Left ventricle myocardium inferior (tissue), 1 donor: ENCODE results near the gene RNU6-7. TPM values are rescaled to one million over a fixed set of nuclear protein-coding genes. Genes with fewer than 3 reads are reported as not detected.

ENCODE experiments used
- DNase-seq: peaks from one replicate; pipeline ENCODE4 v3.0.0-alpha.2; 2020
- H3K27ac ChIP-seq: fragments of 200-600 bp; replicated peaks from 2 replicates; pipeline ENCODE4 v1.8.0; 2021
- H3K27me3 ChIP-seq: fragments of 200-600 bp; 2 replicates; pipeline ENCODE4 v1.8.0; 2021; ENCODE audit warnings: low read depth
- H3K36me3 ChIP-seq: fragments of 200-600 bp; 2 replicates; pipeline ENCODE4 v1.8.0; 2021
- H3K4me1 ChIP-seq: fragments of 200-600 bp; 2 replicates; pipeline ENCODE4 v1.8.0; 2021
- H3K4me3 ChIP-seq: fragments of 200-600 bp; 2 replicates; pipeline ENCODE4 v1.8.0; 2021; ENCODE audit warnings: mild to moderate bottlenecking, moderate library complexity
- H3K9me3 ChIP-seq: fragments of 200-600 bp; replicated peaks from 2 replicates; pipeline ENCODE4 v1.8.0; 2021
- CTCF ChIP-seq: fragments of 200-600 bp; IDR thresholded peaks from 2 replicates; pipeline ENCODE4 v1.8.0; 2021; ENCODE audit warnings: antibody characterized with exemption, mild to moderate bottlenecking, borderline replicate concordance
- intact Hi-C: fragments of 100-400 bp; cut with micrococcal nuclease; formaldehyde crosslinking; loops from one replicate; pipeline ENCODE4 v1.11.0; 2022
- total RNA-seq: library from RNA; stranded (reverse); fragmentation: NEBNext Ultra II Directional; extraction: Animal tissue kit (Norgen Biotek cat#: 25700); gene quantifications from one replicate; pipeline ENCODE4 v1.2.1, GENCODE V29; 2021
- donor health status: DM: no; HTN: yes; CAD: no; lungs with severe emphysema.

Gene RNU6-7
- total RNA-seq, 1 donor from 2014 or later: not detected

DNA sequence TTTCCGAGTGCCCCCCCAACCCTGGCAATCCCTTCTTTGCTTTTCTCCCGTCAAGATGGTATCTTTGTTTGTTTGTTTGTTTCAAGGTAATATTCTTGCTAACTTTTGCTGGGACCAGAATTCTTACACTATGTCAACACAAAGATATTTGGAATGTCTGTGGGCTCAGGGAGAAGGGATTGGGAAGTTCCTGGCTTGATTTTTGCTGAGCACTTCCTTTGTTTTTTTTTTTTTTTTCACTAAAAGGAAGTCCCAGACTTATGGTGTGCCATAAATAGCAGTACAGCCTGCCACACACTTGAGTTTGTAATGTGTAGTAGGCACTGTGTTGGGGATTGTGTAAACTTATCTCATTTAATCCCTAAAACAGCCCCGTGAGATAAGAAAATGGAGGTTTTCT, 11.2 kb upstream of the RNU6-7 start:
- Histone ChIP-seq H3K4me1 (no peaks in the 10 kb centered on the region), H3K27me3 (no peaks in the 10 kb centered on the region), H3K9me3 (peaks cover 3% of the 10 kb centered on the region), H3K27ac (no peak overlapping the region), H3K36me3 (no peaks in the 10 kb centered on the region), H3K4me3 (no peak overlapping the region)
- no peak for DNase-seq
- intact Hi-C loops: no loop called here
- TF ChIP-seq CTCF: no peak

DNA sequence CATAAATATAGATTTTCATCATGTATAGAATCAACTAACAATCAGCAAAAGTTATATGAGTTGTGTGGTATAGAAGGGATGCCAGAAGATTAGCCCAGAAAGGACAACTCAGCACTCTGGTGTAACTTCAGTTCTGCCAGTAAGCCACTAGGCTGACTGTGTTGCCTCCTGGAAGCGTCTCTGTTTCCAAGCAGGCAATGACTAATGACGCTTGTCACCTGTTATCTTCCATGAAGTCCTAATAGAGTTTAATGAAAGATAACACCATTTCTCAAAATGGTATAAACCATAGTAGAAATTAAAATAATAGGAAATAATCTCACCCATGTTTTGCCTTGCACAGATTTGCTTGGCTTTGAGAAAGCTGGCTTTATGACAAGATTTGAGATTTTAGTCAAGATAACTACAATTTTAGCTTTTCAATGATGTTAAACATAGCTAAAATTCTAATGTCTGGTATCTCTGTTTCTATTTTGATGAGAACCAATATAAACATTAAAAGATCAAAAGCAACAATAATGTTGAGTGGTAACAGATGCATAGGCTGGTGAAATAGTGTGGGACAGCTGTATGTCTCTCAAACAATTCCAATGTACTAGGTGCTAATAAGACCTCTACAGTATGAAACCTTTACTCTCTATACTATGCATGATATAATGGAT, 9.0 kb upstream of the RNU6-7 start:
- Histone ChIP-seq H3K4me1 (no peaks in the 10 kb centered on the region), H3K27ac (no peak overlapping the region), H3K27me3 (no peaks in the 10 kb centered on the region), H3K36me3 (no peaks in the 10 kb centered on the region), H3K9me3 (no peaks in the 10 kb centered on the region), H3K4me3 (no peak overlapping the region)
- TF ChIP-seq CTCF: no peak
- DNase-seq: no peak
- intact Hi-C loops: no loop called here

- intact Hi-C loops: no loop called here
- Histone ChIP-seq H3K36me3 (no peaks in the 10 kb centered on the region), H3K27me3 (no peaks in the 10 kb centered on the region), H3K27ac (no peak overlapping the region), H3K9me3 (no peaks in the 10 kb centered on the region), H3K4me3 (no peak overlapping the region), H3K4me1 (no peaks in the 10 kb centered on the region)
- no peak for DNase-seq
- TF ChIP-seq CTCF: no peak
Observed at GRCh38 chr14:32193532-32193931, 8.3 kb upstream of the RNU6-7 start.

DNA sequence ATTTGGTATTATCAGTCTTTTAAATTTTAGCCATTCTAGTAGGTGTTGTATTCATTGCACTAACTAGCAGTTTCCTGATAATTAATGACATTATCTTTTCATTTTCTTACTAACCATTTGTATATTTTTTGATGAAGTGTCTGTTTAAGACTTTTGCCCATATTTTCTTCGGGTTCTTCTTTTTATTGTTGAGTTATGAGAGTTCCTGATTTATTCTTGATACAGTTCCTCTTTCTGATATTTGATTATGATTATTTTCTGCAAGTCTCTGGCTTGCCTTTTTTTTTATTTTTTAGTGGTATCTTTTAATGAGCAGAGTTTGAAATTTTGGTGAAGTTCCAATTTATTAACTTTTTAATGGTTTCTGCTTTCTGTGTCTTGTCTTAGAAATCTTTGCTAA, 6.2 kb upstream of the RNU6-7 start:
- no peaks in the 10 kb centered on the region for H3K36me3 ChIP-seq
- H3K4me3 ChIP-seq: no peak overlapping the region
- no peak for TF ChIP-seq CTCF

GRCh38 chr14:32197919-32198318, 3.9 kb upstream of the RNU6-7 start:
- no peaks in the 10 kb centered on the region for H3K9me3 ChIP-seq
- intact Hi-C loops: no loop called here

More for the DNA sequence above, 6.2 kb upstream of the RNU6-7 start:
- Histone ChIP-seq H3K27ac (no peak overlapping the region), H3K4me1 (peaks cover 1% of the 10 kb centered on the region), H3K27me3 (no peaks in the 10 kb centered on the region), H3K9me3 (no peaks in the 10 kb centered on the region)
- DNase-seq: no peak
- intact Hi-C loops: no loop called here

More at GRCh38 chr14:32197919-32198318, 3.9 kb upstream of the RNU6-7 start:
- Histone ChIP-seq H3K4me3 (no peak overlapping the region), H3K4me1 (peaks cover 23% of the 10 kb centered on the region), H3K27ac (no peak overlapping the region), H3K27me3 (no peaks in the 10 kb centered on the region), H3K36me3 (no peaks in the 10 kb centered on the region)
- DNase-seq: no peak
- TF ChIP-seq CTCF: no peak
